Measurements from ENCODE around the gene FOXP1.

FOXP1 gene

DNA sequence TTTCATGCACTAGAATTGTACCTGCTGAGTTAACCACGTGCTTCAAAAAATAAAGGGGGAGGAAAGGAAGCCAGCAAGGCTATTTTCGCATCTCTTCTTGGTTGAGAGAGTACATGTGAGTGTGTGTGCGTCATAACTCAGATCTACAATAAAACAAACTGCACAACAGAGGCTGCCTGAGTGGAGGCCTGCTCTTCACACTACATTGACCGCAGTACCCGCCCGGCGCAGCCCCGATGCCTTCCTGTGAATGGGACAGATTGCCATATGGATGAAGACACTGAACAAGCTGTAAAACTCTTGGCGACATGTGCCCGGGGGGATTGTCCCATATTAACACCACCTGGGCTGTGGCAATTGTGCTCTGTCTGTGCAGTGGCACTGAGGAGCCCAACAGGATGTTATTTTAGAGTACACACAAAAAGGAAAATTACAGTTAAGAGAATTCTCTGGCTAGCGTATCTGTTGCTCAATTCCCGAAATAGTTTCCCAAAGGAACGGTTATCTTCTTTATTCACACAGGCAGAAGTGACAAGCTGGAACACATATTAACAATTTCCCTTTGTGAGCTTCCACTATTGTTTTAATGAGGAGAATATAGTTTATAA, 551.5 kb downstream of the FOXP1 start:
- no peaks in the 10 kb centered on the region for H3K9me3 ChIP-seq
- peaks cover 8 to 28% (median 9%) of the 10 kb centered on the region in 3 donors for H3K36me3 ChIP-seq
- no peak for DNase-seq
- peaks cover 0 to 85% (median 42%) of the 10 kb centered on the region in 4 donors for H3K4me1 ChIP-seq
- H3K27me3 ChIP-seq, result no peaks in the 10 kb centered on the region
- no peak overlapping the region for H3K4me3 ChIP-seq
- intact Hi-C loops (cut with DNase I; ENCODE audit: low total_unique reads), result no loop called here
- peak overlapping the region in 1 of 2 donors; percentile 39 for H3K27ac ChIP-seq
- TF ChIP-seq, protein P1, sequence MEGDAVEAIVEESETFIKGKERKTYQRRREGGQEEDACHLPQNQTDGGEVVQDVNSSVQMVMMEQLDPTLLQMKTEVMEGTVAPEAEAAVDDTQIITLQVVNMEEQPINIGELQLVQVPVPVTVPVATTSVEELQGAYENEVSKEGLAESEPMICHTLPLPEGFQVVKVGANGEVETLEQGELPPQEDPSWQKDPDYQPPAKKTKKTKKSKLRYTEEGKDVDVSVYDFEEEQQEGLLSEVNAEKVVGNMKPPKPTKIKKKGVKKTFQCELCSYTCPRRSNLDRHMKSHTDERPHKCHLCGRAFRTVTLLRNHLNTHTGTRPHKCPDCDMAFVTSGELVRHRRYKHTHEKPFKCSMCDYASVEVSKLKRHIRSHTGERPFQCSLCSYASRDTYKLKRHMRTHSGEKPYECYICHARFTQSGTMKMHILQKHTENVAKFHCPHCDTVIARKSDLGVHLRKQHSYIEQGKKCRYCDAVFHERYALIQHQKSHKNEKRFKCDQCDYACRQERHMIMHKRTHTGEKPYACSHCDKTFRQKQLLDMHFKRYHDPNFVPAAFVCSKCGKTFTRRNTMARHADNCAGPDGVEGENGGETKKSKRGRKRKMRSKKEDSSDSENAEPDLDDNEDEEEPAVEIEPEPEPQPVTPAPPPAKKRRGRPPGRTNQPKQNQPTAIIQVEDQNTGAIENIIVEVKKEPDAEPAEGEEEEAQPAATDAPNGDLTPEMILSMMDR (IDR thresholded peaks at IDR 0.05), result no peak

- Histone ChIP-seq H3K4me3 (no peak overlapping the region), H3K27ac (peak overlapping the region; percentile 4 to 39), H3K27me3 (no peaks in the 10 kb centered on the region), H3K36me3 (peaks cover 8 to 26% (median 9%) of the 10 kb centered on the region in 3 donors), H3K4me1 (peaks cover 0 to 85% (median 49%) of the 10 kb centered on the region in 4 donors), H3K9me3 (no peaks in the 10 kb centered on the region)
- intact Hi-C loops (cut with DNase I; ENCODE audit: low total_unique reads), result no loop called here
- TF ChIP-seq, protein P1 (IDR thresholded peaks at IDR 0.05), result no peak
- DNase-seq, result no peak
These were observed 552.3 kb downstream of the FOXP1 start for GRCh38 chr3:71031181-71031580.

DNA sequence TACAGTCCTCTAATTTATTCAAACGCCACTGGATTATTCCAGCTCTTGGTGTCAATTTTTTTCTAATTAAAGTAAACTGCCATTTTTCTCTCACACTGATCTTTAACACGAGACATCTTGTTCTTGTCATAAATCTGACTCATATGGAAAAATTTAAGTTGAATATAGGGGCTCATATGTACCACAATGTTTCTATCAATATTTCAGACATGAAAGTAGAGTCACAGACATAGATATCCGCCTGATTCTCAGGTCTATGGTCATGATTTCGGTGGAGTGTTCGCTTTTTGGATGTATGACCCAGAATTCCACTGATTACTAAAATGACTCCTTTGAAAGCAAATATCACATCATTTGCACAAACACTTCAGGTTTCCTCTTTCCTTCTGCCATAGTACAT, 552.8 kb downstream of the FOXP1 start:
- no peak for DNase-seq
- intact Hi-C loops (cut with DNase I; ENCODE audit: low total_unique reads), result no loop called here
- H3K36me3 ChIP-seq, result peaks cover 8 to 26% (median 9%) of the 10 kb centered on the region in 3 donors
- peaks cover 0 to 85% (median 50%) of the 10 kb centered on the region in 4 donors for H3K4me1 ChIP-seq
- TF ChIP-seq, protein P1 (IDR thresholded peaks at IDR 0.05), result no peak
- H3K27me3 ChIP-seq, result no peaks in the 10 kb centered on the region
- peak overlapping the region in 1 of 2 donors; percentile 4 for H3K27ac ChIP-seq
- no peaks in the 10 kb centered on the region for H3K9me3 ChIP-seq
- no peak overlapping the region for H3K4me3 ChIP-seq

GRCh38 chr3:71029770-71030169, 553.8 kb downstream of the FOXP1 start:
- Histone ChIP-seq H3K4me3 (no peak overlapping the region), H3K9me3 (no peaks in the 10 kb centered on the region), H3K36me3 (peaks cover 2 to 21% (median 4%) of the 10 kb centered on the region in 3 donors), H3K4me1 (peaks cover 0 to 85% (median 57%) of the 10 kb centered on the region in 4 donors), H3K27me3 (no peaks in the 10 kb centered on the region), H3K27ac (no peak overlapping the region)
- TF ChIP-seq, protein P1 (IDR thresholded peaks at IDR 0.05), result no peak
- intact Hi-C loops (cut with DNase I; ENCODE audit: low total_unique reads), result loop anchor here (10.0 kb wide), 1 partner anchor 275 kb away; no protein-coding TSS in a partner anchor
- no peak for DNase-seq

DNA sequence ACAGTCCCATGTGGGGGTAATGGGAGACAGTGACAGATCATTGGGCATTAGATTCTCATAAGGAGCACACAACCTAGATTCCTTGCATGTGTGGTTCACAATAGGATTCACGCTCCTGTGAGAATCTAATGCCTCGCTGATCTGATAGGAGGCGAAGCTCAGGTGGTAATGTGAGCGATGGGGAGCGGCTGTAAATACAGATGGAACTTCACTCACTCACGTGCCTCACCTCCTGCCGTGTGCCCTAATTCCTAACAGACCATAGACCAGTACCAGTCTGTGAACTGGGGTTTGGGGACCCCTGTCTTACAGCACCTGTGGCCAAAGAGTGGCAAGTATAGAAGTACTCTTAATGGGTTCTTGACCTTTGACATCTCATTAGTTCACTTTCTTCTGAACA, 554.7 kb downstream of the FOXP1 start:
- TF ChIP-seq, protein P1 (IDR thresholded peaks at IDR 0.05), result no peak
- no peak overlapping the region for H3K4me3 ChIP-seq
- no peak for DNase-seq
- peaks cover 0 to 86% (median 61%) of the 10 kb centered on the region in 4 donors for H3K4me1 ChIP-seq
- H3K27ac ChIP-seq, result no peak overlapping the region
- no peaks in the 10 kb centered on the region for H3K9me3 ChIP-seq
- H3K36me3 ChIP-seq, result peaks cover 0 to 12% (median 2%) of the 10 kb centered on the region in 3 donors
- no peaks in the 10 kb centered on the region for H3K27me3 ChIP-seq
- intact Hi-C loops (cut with DNase I; ENCODE audit: low total_unique reads), result loop anchor here (10.0 kb wide), 1 partner anchor 276 kb away; no protein-coding TSS in a partner anchor

All from tibial artery (tissue), 4 donors.